Liver (tissue), 9 donors: ENCODE data around the gene JMJD1C. TPM values are rescaled to one million over a fixed set of nuclear protein-coding genes. Genes with fewer than 3 reads are reported as not detected.

Experiments
- DNase-seq: peaks from one replicate; pipeline ENCODE4 v3.0.0-alpha.2; 2017; ENCODE audit warnings: low spot score
- H3K27ac ChIP-seq, 2 donors: one replicate each; pipeline ENCODE4 v1.7.0; 2013; ENCODE audit warnings: inconsistent platforms in 2 of 2, low read length in 2 of 2, control low read depth in 1 of 2, low read depth in 1 of 2, mild to moderate bottlenecking in 1 of 2
- H3K27me3 ChIP-seq, 4 donors: one replicate each; pipeline versions ENCODE4 v1.6.1 to v1.7.0; 2013; ENCODE audit warnings: low read length in 3 of 4, inconsistent platforms in 1 of 4, mild to moderate bottlenecking in 1 of 4, moderate library complexity in 1 of 4; ENCODE audit not compliant: control insufficient read depth in 4 of 4, insufficient read depth in 4 of 4
- H3K36me3 ChIP-seq, 4 donors: one replicate each; pipeline versions ENCODE4 v1.6.1 to v1.7.0; 2013; ENCODE audit warnings: low read length in 3 of 4, mild to moderate bottlenecking in 3 of 4, low read depth in 1 of 4, moderate library complexity in 1 of 4; ENCODE audit not compliant: control insufficient read depth in 4 of 4, insufficient read depth in 3 of 4
- H3K4me1 ChIP-seq, 4 donors: one replicate each; pipeline versions ENCODE4 v1.6.1 to v1.7.0; 2013; ENCODE audit warnings: low read length in 3 of 4, mild to moderate bottlenecking in 3 of 4, moderate library complexity in 1 of 4; ENCODE audit not compliant: control insufficient read depth in 4 of 4, insufficient read depth in 4 of 4
- H3K4me3 ChIP-seq, 3 donors: one replicate each; pipeline versions ENCODE4 v1.6.1 to v1.7.0; 2013; ENCODE audit warnings: low read length in 3 of 3, control low read depth in 1 of 3, low read depth in 1 of 3, mild to moderate bottlenecking in 1 of 3
- H3K9ac ChIP-seq, 2 donors: one replicate each; pipeline ENCODE4 v1.7.0; 2013; ENCODE audit warnings: low read length in 2 of 2, mild to moderate bottlenecking in 2 of 2, moderate library complexity in 2 of 2, control low read depth in 1 of 2, low read depth in 1 of 2
- H3K9me3 ChIP-seq, 4 donors: one replicate each; pipeline versions ENCODE4 v1.6.1 to v1.7.0; 2013; ENCODE audit warnings: low read length in 3 of 4; ENCODE audit not compliant: control insufficient read depth in 4 of 4
- ATF3 ChIP-seq: IDR thresholded peaks from 2 replicates; pipeline ENCODE4 v1.6.1; 2016; ENCODE audit warnings: antibody characterized with exemption
- FOXA2 ChIP-seq: IDR thresholded peaks from 2 replicates; pipeline ENCODE4 v1.6.1; 2016; ENCODE audit warnings: antibody characterized with exemption
- GABPA ChIP-seq, 2 donors: IDR thresholded peaks in 1 of 2; conservative IDR thresholded peaks in 1 of 2; 2 replicates each; pipeline ENCODE4 v1.6.1; 2016; ENCODE audit warnings: antibody characterized with exemption in 2 of 2, mild to moderate bottlenecking in 1 of 2, moderate library complexity in 1 of 2
- HNF4A ChIP-seq, 2 donors: conservative IDR thresholded peaks; 2 replicates each; pipeline ENCODE4 v1.6.1; 2016; ENCODE audit warnings: antibody characterized with exemption in 2 of 2, mild to moderate bottlenecking in 2 of 2
- JUND ChIP-seq, 2 donors: IDR thresholded peaks; 2 replicates each; pipeline ENCODE4 v1.6.1; 2016; ENCODE audit warnings: antibody characterized with exemption in 2 of 2
- MAX ChIP-seq: IDR thresholded peaks from 2 replicates; pipeline ENCODE4 v1.6.1; 2016; ENCODE audit warnings: antibody characterized with exemption
- NR2F2 ChIP-seq: IDR thresholded peaks from 2 replicates; pipeline ENCODE4 v1.6.1; 2016; ENCODE audit warnings: antibody characterized with exemption
- RAD21 ChIP-seq, 2 donors: IDR thresholded peaks; 2 replicates each; pipeline ENCODE4 v1.6.1; 2016; ENCODE audit warnings: antibody characterized with exemption in 2 of 2, mild to moderate bottlenecking in 2 of 2
- RXRA ChIP-seq, 2 donors: IDR thresholded peaks; 2 replicates each; pipeline ENCODE4 v1.6.1; 2017 to 2018; ENCODE audit warnings: antibody characterized with exemption in 2 of 2, mild to moderate bottlenecking in 1 of 2
- SP1 ChIP-seq: IDR thresholded peaks from 2 replicates; pipeline ENCODE4 v1.6.1; 2018; ENCODE audit warnings: antibody characterized with exemption, mild to moderate bottlenecking
- TAF1 ChIP-seq: conservative IDR thresholded peaks from 2 replicates; pipeline ENCODE4 v1.6.1; 2016; ENCODE audit warnings: antibody characterized with exemption, mild to moderate bottlenecking
- YY1 ChIP-seq: IDR thresholded peaks from 2 replicates; pipeline ENCODE4 v1.6.1; 2016; ENCODE audit warnings: antibody characterized with exemption, mild to moderate bottlenecking
- ZBTB33 ChIP-seq: IDR thresholded peaks from 2 replicates; pipeline ENCODE4 v1.6.1; 2016; ENCODE audit warnings: antibody characterized with exemption
- WGBS: extraction: QIAGEN DNeasy Blood & Tissue Kit; methylation state at CpG from one replicate; pipeline ENCODE4 v1.1.7; 2013; 5-methylcytosine and 5-hydroxymethylcytosine counted together
- polyA plus RNA-seq, 2 donors: library from polyadenylated mRNA; stranded (reverse) in 1 of 2; unstranded in 1 of 2; fragments of 200-250 nt in 1 of 2; fragments of >200 nt in 1 of 2; fragmentation: Nextera tagmentation in 1 of 2; extraction: Ambion mirVana in 1 of 2; gene quantifications; one replicate each; pipeline versions ENCODE4 v1.2.1 to v1.2.3, GENCODE V29; 2013 to 2015
- total RNA-seq, 2 donors: library from RNA; depleted of rRNA; stranded (reverse); fragments of >200 nt; gene quantifications; one replicate each; pipeline ENCODE4 v1.2.3, GENCODE V29; 2014
- donor health status: healthy.
- donor health status: healthy.
- donor health status: healthy.
- donor health status: healthy.
- donor health status: healthy.

The JMJD1C gene
- total and polyA plus RNA-seq, 4 donors, result 11.0 to 93.1 (median 56.0) TPM

- H3K4me3 ChIP-seq, result no peak overlapping the region
- DNase-seq, result no peak
- H3K9me3 ChIP-seq, result no peaks in the 10 kb centered on the region
- 98% methylated on average over 6 of the region's 6 CpGs for WGBS
- H3K4me1 ChIP-seq, result peaks cover under 1 to 8% (median 3%) of the 10 kb centered on the region in 4 donors
- no peak overlapping the region for H3K9ac ChIP-seq
- H3K36me3 ChIP-seq, result no peaks in the 10 kb centered on the region
- no peaks in the 10 kb centered on the region for H3K27me3 ChIP-seq
- TF ChIP-seq JUND (IDR thresholded peaks at IDR 0.05) (no peak), ATF3 (no peak), HNF4A (conservative IDR thresholded peaks at IDR 0.05) (no peak), RXRA (IDR thresholded peaks at IDR 0.05) (no peak), ZBTB33 (no peak)
- no peak overlapping the region for H3K27ac ChIP-seq
Observed at GRCh38 chr10:63280386-63280785, 185.4 kb downstream of the JMJD1C start.

GRCh38 chr10:63275094-63275493 lies 190.7 kb downstream of the JMJD1C start:
- Histone ChIP-seq H3K9me3 (no peaks in the 10 kb centered on the region), H3K4me1 (peaks cover 2 to 11% (median 4%) of the 10 kb centered on the region in 4 donors), H3K27me3 (no peaks in the 10 kb centered on the region), H3K9ac (peak overlapping the region in 1 of 2 donors; percentile 16), H3K4me3 (no peak overlapping the region), H3K36me3 (no peaks in the 10 kb centered on the region), H3K27ac (peak overlapping the region in 1 of 2 donors; percentile 38)
- DNase-seq, result no peak
- TF ChIP-seq NR2F2 (no peak), SP1 (no peak), ZBTB33 (peak; percentile 15), HNF4A (conservative IDR thresholded peaks at IDR 0.05) (peak; percentile 77 to 89), MAX (no peak), JUND (IDR thresholded peaks at IDR 0.05) (peak in 1 of 2 donors; percentile 57), RXRA (IDR thresholded peaks at IDR 0.05) (peak in 1 of 2 donors; percentile 48), FOXA2 (no peak), GABPA (IDR thresholded peaks at IDR 0.05 in 1 of 2, conservative IDR thresholded peaks at IDR 0.05 in 1 of 2) (no peak), RAD21 (IDR thresholded peaks at IDR 0.05) (peak; percentile 12 to 13), YY1 (peak; percentile 40)
- WGBS, result 39% methylated on average over 3 of the region's 3 CpGs

GRCh38 chr10:63273577-63273976 lies 192.2 kb downstream of the JMJD1C start:
- H3K27me3 ChIP-seq, result no peaks in the 10 kb centered on the region
- peaks cover 2 to 13% (median 4%) of the 10 kb centered on the region in 4 donors for H3K4me1 ChIP-seq
- no peaks in the 10 kb centered on the region for H3K9me3 ChIP-seq
- H3K4me3 ChIP-seq, result no peak overlapping the region
- DNase-seq, result no peak
- peak overlapping the region; percentile 5 to 18 for H3K27ac ChIP-seq
- TF ChIP-seq TAF1, result no peak
- no peak overlapping the region for H3K9ac ChIP-seq
- no peaks in the 10 kb centered on the region for H3K36me3 ChIP-seq
